GM12875 (cell line): ENCODE results near the gene CPXM2.

Experiments used
- H3K4me3 ChIP-seq: one replicate; pipeline ENCODE4 v1.5.1; 2011; ENCODE audit warnings: low read depth, low read length, control low read depth
- CTCF ChIP-seq: IDR thresholded peaks from 2 replicates; pipeline ENCODE4 v1.5.1; 2011; ENCODE audit warnings: low read depth, mild to moderate bottlenecking, control low read depth, inconsistent platforms, low read length, moderate library complexity, borderline replicate concordance; ENCODE audit not compliant: insufficient read depth

CPXM2 gene

GRCh38 chr10:123718544-123719060, 173.0 kb downstream of the CPXM2 start:
- H3K4me3 ChIP-seq = no peak overlapping the region
- TF ChIP-seq CTCF = no peak

DNA sequence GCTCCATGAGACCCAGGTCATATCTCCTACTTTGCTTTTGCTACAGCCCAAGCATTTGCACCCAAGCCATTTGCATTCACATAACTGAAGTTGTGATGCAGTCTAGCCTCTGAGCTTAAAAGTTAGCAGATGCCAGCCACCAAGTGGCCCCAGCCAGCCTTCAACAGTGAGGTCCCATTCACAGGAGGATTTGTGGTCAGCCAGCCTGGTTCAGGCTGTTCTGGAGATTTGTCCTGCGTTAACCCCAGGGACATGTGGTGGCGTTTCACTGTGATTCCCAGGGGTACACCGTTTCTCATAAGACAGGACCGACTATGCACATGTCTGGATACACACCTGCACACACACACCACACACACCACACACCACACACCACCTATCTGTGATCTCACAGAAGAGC, 174.3 kb downstream of the CPXM2 start:
- no peak overlapping the region for H3K4me3 ChIP-seq
- no peak for TF ChIP-seq CTCF

- H3K4me3 ChIP-seq = no peak overlapping the region
- TF ChIP-seq CTCF = no peak
These were observed 176.1 kb downstream of the CPXM2 start for GRCh38 chr10:123715546-123715945.

GRCh38 chr10:123706236-123706635, 185.4 kb downstream of the CPXM2 start:
- H3K4me3 ChIP-seq = no peak overlapping the region
- TF ChIP-seq CTCF = no peak

- H3K4me3 ChIP-seq = no peak overlapping the region
- TF ChIP-seq CTCF = no peak
These were observed 186.8 kb downstream of the CPXM2 start for GRCh38 chr10:123704812-123705211.

DNA sequence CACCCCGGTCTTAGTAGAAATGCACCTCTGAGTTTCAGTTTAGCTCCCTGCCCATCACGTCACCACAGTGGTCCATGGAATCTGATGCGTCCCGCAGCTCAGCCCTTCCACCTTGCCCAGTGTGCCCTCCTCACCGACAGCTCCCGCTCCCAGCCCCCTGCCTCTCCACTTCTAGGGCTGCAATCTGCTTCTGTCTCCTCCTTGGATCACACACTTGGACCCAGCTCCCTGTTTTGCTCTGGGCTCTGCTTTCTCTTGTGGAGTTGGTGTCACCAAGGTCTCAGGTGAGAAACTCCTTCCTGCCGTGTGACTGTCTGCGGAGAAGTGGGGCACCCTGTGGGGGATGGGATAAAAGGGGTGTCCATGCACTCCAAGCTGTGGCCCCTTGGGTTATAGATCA, 187.5 kb downstream of the CPXM2 start:
- TF ChIP-seq CTCF = no peak
- H3K4me3 ChIP-seq = no peak overlapping the region

GRCh38 chr10:123703195-123703790, 188.3 kb downstream of the CPXM2 start:
- no peak overlapping the region for H3K4me3 ChIP-seq
- TF ChIP-seq CTCF = no peak
